CD4-positive, alpha-beta T cell treated with Interleukin-15 for 1 hour (primary cell): Measurements from ENCODE around the gene RBM10.

Experiments
- DNase-seq: peaks from one replicate; pipeline ENCODE4 v3.0.0-alpha.2; 2020

Gene RBM10

GRCh38 chrX:47146936-47147859, 2.2 kb downstream of the RBM10 start:
- no peak for DNase-seq

- DNase-seq: no peak
Measured at GRCh38 chrX:47148946-47149345, 3.9 kb downstream of the RBM10 start.

- no peak for DNase-seq
Measured at GRCh38 chrX:47151435-47151834, 6.4 kb downstream of the RBM10 start.

GRCh38 chrX:47156611-47157520, 11.8 kb downstream of the RBM10 start:
- no peak for DNase-seq

- no peak for DNase-seq
Measured at GRCh38 chrX:47158131-47158530, 13.1 kb downstream of the RBM10 start.

GRCh38 chrX:47158781-47159180, 13.8 kb downstream of the RBM10 start:
- no peak for DNase-seq

GRCh38 chrX:47160781-47161180, 15.8 kb downstream of the RBM10 start:
- no peak for DNase-seq

- DNase-seq: no peak
Measured at GRCh38 chrX:47162927-47163583, 18.0 kb downstream of the RBM10 start.

- DNase-seq: no peak
Measured at GRCh38 chrX:47164420-47164819, 19.4 kb downstream of the RBM10 start.

- DNase-seq: no peak
Measured at GRCh38 chrX:47166126-47166525, 21.1 kb downstream of the RBM10 start.

- no peak for DNase-seq
Measured at GRCh38 chrX:47168495-47169073, 23.6 kb downstream of the RBM10 start.

- DNase-seq: no peak
Measured at GRCh38 chrX:47169273-47169672, 24.3 kb downstream of the RBM10 start.

- no peak for DNase-seq
Measured at GRCh38 chrX:47169726-47170515, 24.9 kb downstream of the RBM10 start.

- no peak for DNase-seq
Measured at GRCh38 chrX:47170861-47171692, 26.1 kb downstream of the RBM10 start.

GRCh38 chrX:47171996-47172395, 27.0 kb downstream of the RBM10 start:
- DNase-seq: no peak

- no peak for DNase-seq
Measured at GRCh38 chrX:47172549-47172948, 27.5 kb downstream of the RBM10 start.

- DNase-seq: no peak
Measured at GRCh38 chrX:47172971-47173792, 28.2 kb downstream of the RBM10 start.

- DNase-seq: no peak
Measured at GRCh38 chrX:47174376-47174775, 29.4 kb downstream of the RBM10 start.

- no peak for DNase-seq
Measured at GRCh38 chrX:47174846-47175587, 30.0 kb downstream of the RBM10 start.
